GM12892 (cell line): ENCODE results near the gene TMEM62.

Source experiments
- POLR2A ChIP-seq: IDR thresholded peaks from 2 replicates; pipeline ENCODE4 v1.6.1; 2011; ENCODE audit warnings: low read depth, low read length, control low read depth
- POLR2AphosphoS5 ChIP-seq: IDR thresholded peaks from 2 replicates; pipeline ENCODE4 v1.6.1; 2011; ENCODE audit warnings: low read depth, low read length, control low read depth
- TAF1 ChIP-seq: IDR thresholded peaks from 2 replicates; pipeline ENCODE4 v1.6.1; 2011; ENCODE audit warnings: low read depth, mild to moderate bottlenecking, control low read depth, low read length, borderline replicate concordance

DNA sequence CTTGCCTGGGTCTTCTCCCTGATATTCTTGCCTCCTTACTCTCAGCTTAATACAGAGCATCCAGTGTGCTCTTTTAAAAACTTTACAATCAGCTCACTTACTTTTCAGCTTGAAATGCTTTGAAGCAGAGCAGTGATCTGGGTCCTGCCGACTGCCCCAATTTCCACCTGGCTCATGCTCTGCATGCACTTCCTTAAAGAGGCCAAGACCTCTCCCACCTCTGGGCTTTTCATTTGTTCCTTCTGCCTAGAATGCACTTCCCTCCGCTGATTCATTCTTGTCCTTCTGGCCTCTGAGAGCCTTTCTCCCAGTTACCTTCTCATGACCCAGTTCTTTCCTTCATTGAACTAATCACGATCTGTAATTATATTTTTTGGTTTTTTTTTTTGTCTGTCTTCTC, 49.9 kb downstream of the TMEM62 start:
- TF ChIP-seq POLR2A = no peak
- TF ChIP-seq POLR2AphosphoS5 = no peak
- TF ChIP-seq TAF1 = no peak
